HepG2 (cell line): ENCODE results near the gene LIF. TPM values are rescaled to one million over a fixed set of nuclear protein-coding genes. Genes with fewer than 3 reads are reported as not detected.
A peak's percentile ranks its signal among the peaks of the same experiment; 100 is the strongest.

Source experiments
- ATAC-seq: fragments of 200-7000 bp; cut with Tn5 transposase; 3 replicates; pipeline ENCODE4 v1.9.1; 2020; ENCODE audit warnings: mild to moderate bottlenecking, moderate library complexity
- BruUV-seq: library from RNA; stranded (reverse); fragments of 400-500 nt; replicated peaks from 2 replicates; lab custom pipeline; 2021; lab: Mats Ljungman, UMichigan
- CTCF ChIA-PET: fragments of 300-600 bp; formaldehyde crosslinking; extraction: SDS; loops from one replicate; lab custom pipeline; 2021; ENCODE audit warnings: low total read pairs, inconsistent platforms, low intra/inter-chr PET ratio; lab: Yijun Ruan, JAX
- POLR2A ChIA-PET: fragments of 350-600 bp; sonication (Branson Sonifier 250); formaldehyde crosslinking; loops from one replicate; lab custom pipeline; 2020; ENCODE audit warnings: antibody characterized with exemption, inconsistent platforms; lab: Yijun Ruan, JAX
- DNase-seq: peaks from one replicate; pipeline ENCODE4 v3.0.0-alpha.2; 2015; ENCODE audit warnings: low spot score
- FAIRE-seq: peaks from 3 replicates; lab custom pipeline; 2011; peaks lifted over from hg19 to GRCh38; lab: Jason Lieb, UNC
- H2AFZ ChIP-seq: one replicate; pipeline ENCODE4 v1.6.1; 2011; ENCODE audit warnings: low read length, inconsistent platforms
- H3K27ac ChIP-seq: fragments of 300-600 bp; 3 replicates; pipeline ENCODE4 v1.8.0; 2011; ENCODE audit warnings: mixed run types, mild to moderate bottlenecking, mixed read lengths, low read length, inconsistent platforms; ENCODE audit not compliant: insufficient read depth; ENCODE audit errors: extremely low read length
- H3K27me3 ChIP-seq, 2 experiments: fragments of 200-600 bp in 1 of 2; 2 replicates in 1 of 2; 3 replicates in 1 of 2; pipeline versions ENCODE4 v1.6.0 to v1.8.0; 2011; ENCODE audit warnings: low read length in 2 of 2, mild to moderate bottlenecking in 2 of 2, moderate library complexity in 2 of 2, inconsistent platforms in 1 of 2; ENCODE audit not compliant: insufficient read depth in 2 of 2, control insufficient read depth in 1 of 2
- H3K36me3 ChIP-seq, 2 experiments: fragments of 200-600 bp in 1 of 2; replicated peaks in 1 of 2; 2 replicates in 1 of 2; 3 replicates in 1 of 2; pipeline versions ENCODE4 v1.5.1 to v1.8.0; 2011; ENCODE audit warnings: low read length in 2 of 2, inconsistent platforms in 1 of 2; ENCODE audit not compliant: insufficient read depth in 2 of 2, control insufficient read depth in 1 of 2
- H3K4me1 ChIP-seq: 2 replicates; pipeline ENCODE4 v1.5.1; 2012; ENCODE audit warnings: low read length, inconsistent platforms; ENCODE audit not compliant: insufficient read depth
- H3K4me2 ChIP-seq: 2 replicates; pipeline ENCODE4 v1.6.0; 2011; ENCODE audit warnings: low read depth, low read length, inconsistent platforms
- H3K4me3 ChIP-seq, 3 experiments: fragments of 200-600 bp in 1 of 3; sonication (generic), shearing (Covaris generic) in 1 of 3; replicated peaks in 1 of 3; 2 replicates each; pipeline ENCODE4 v1.5.1; 2011 to 2016; ENCODE audit warnings: low read length in 3 of 3, inconsistent platforms in 2 of 3, low read depth in 2 of 3, mild to moderate bottlenecking in 2 of 3, control low read depth in 1 of 3, mixed read lengths in 1 of 3; ENCODE audit not compliant: insufficient read depth in 1 of 3
- H3K79me2 ChIP-seq: one replicate; pipeline ENCODE4 v1.6.1; 2011; ENCODE audit warnings: low read length, inconsistent platforms; ENCODE audit not compliant: insufficient read depth
- H3K9ac ChIP-seq: 2 replicates; pipeline ENCODE4 v1.6.0; 2011; ENCODE audit warnings: mild to moderate bottlenecking, low read depth, low read length, inconsistent platforms; ENCODE audit not compliant: insufficient read depth
- H3K9me3 ChIP-seq: 2 replicates; pipeline ENCODE4 v1.5.1; 2012; ENCODE audit warnings: mild to moderate bottlenecking, low read length
- H4K20me1 ChIP-seq: 2 replicates; pipeline ENCODE4 v1.6.0; 2011; ENCODE audit warnings: inconsistent platforms, mild to moderate bottlenecking, low read length, moderate library complexity; ENCODE audit not compliant: insufficient read depth
- EHMT2 ChIP-seq: fragments of 200-600 bp; sonication (generic); IDR thresholded peaks from 2 replicates; pipeline ENCODE4 v1.7.0; 2017; ENCODE audit warnings: antibody characterized with exemption, low read depth, low read length, borderline replicate concordance
- HDAC1 ChIP-seq: sonication (generic); formaldehyde crosslinking; IDR thresholded peaks from 2 replicates; pipeline ENCODE4 v1.5.1; 2020; ENCODE audit warnings: mild to moderate bottlenecking, missing genetic modification reagents
- KDM5B ChIP-seq: sonication (generic); formaldehyde crosslinking; IDR thresholded peaks from 2 replicates; pipeline ENCODE4 v1.4.0; 2020; ENCODE audit warnings: missing genetic modification reagents, mild to moderate bottlenecking, borderline replicate concordance
- PPARG ChIP-seq: conservative IDR thresholded peaks from 2 replicates; pipeline ENCODE4 v1.6.1; 2016; ENCODE audit warnings: missing biosample characterization, missing genetic modification reagents
- SRSF1 ChIP-seq: fragments of 200-400 bp; formaldehyde crosslinking; optimal IDR thresholded peaks from 2 replicates; pipeline ENCODE3; 2017; ENCODE audit warnings: mild to moderate bottlenecking, low read depth, low read length, moderate library complexity
- ZNF577 ChIP-seq: sonication (generic); formaldehyde crosslinking; IDR thresholded peaks from 2 replicates; pipeline ENCODE4 v1.4.0; 2020; ENCODE audit warnings: mild to moderate bottlenecking, low read depth, missing genetic modification reagents, borderline replicate concordance
- ZSCAN20 ChIP-seq: sonication (generic); formaldehyde crosslinking; IDR thresholded peaks from 2 replicates; pipeline ENCODE4 v1.4.0; 2020; ENCODE audit warnings: missing genetic modification reagents, mild to moderate bottlenecking, borderline replicate concordance
- WGBS: methylation state at CpG from one replicate; pipeline ENCODE4 v1.1.6; 2017; ENCODE audit warnings: low lambda C conversion rate; 5-methylcytosine and 5-hydroxymethylcytosine counted together
- in situ Hi-C: cut with HindIII; loops from 2 replicates; pipeline ENCODE4 v1.10.0; 2017; ENCODE audit warnings: low pct_unique_long_range_greater_than_20kb; ENCODE audit not compliant: extremely low pct_ligation_motif_present
- intact Hi-C: fragments of 100-400 bp; cut with micrococcal nuclease; formaldehyde crosslinking; loops from one replicate; pipeline ENCODE4 v1.10.0; 2022; ENCODE audit not compliant: unreplicated experiment
- polyA plus RNA-seq, 8 experiments: library from polyadenylated mRNA; depleted of rRNA in 3 of 8; stranded (reverse) in 7 of 8; unstranded in 1 of 8; fragments of >200 nt; fragmentation: Illumina TruSeq in 4 of 8; extraction: Trizol in 4 of 8; gene quantifications; 2 replicates each; pipeline versions ENCODE4 v1.2.1 to v1.2.3, GENCODE V29; 2011 to 2016; ENCODE audit warnings: low read depth in 4 of 8, missing spikeins in 1 of 8, mixed read lengths in 1 of 8; ENCODE audit not compliant: insufficient read depth in 1 of 8
- total RNA-seq, 5 experiments: library from RNA; depleted of rRNA; stranded (reverse); fragments of >200 nt; fragmentation: Illumina TruSeq; extraction: Trizol; gene quantifications; 2 replicates each; pipeline ENCODE4 v1.2.3, GENCODE V29; 2016; ENCODE audit warnings: low read depth in 1 of 5
- TF ChIP-seq, protein P1 (sequence below): sonication (generic); formaldehyde crosslinking; IDR thresholded peaks from 2 replicates; pipeline ENCODE4 v1.4.0; 2020; ENCODE audit warnings: missing genetic modification reagents, borderline replicate concordance
- TF ChIP-seq, protein P2 (sequence below): sonication (generic); formaldehyde crosslinking; IDR thresholded peaks from 2 replicates; pipeline ENCODE4 v1.4.0; 2020; ENCODE audit warnings: missing genetic modification reagents
- TF ChIP-seq, protein P3 (sequence below): sonication (generic); formaldehyde crosslinking; IDR thresholded peaks from 2 replicates; pipeline ENCODE4 v1.5.0; 2020; ENCODE audit warnings: missing genetic modification reagents, mild to moderate bottlenecking, borderline replicate concordance
- TF ChIP-seq, protein P4 (sequence below): sonication (generic); formaldehyde crosslinking; IDR thresholded peaks from 2 replicates; pipeline ENCODE4 v1.5.0; 2020; ENCODE audit warnings: missing genetic modification reagents, mild to moderate bottlenecking, borderline replicate concordance
- TF ChIP-seq, protein P5 (sequence below): sonication (generic); formaldehyde crosslinking; IDR thresholded peaks from 2 replicates; pipeline ENCODE4 v1.4.0; 2020; ENCODE audit warnings: missing genetic modification reagents, mild to moderate bottlenecking, borderline replicate concordance

Gene LIF
- total and polyA plus RNA-seq, 2 of the 13 experiments (the other 11 are each of a cell fraction or from before 2014, with no cell fraction given), result 3.6 to 8.5 TPM

DNA sequence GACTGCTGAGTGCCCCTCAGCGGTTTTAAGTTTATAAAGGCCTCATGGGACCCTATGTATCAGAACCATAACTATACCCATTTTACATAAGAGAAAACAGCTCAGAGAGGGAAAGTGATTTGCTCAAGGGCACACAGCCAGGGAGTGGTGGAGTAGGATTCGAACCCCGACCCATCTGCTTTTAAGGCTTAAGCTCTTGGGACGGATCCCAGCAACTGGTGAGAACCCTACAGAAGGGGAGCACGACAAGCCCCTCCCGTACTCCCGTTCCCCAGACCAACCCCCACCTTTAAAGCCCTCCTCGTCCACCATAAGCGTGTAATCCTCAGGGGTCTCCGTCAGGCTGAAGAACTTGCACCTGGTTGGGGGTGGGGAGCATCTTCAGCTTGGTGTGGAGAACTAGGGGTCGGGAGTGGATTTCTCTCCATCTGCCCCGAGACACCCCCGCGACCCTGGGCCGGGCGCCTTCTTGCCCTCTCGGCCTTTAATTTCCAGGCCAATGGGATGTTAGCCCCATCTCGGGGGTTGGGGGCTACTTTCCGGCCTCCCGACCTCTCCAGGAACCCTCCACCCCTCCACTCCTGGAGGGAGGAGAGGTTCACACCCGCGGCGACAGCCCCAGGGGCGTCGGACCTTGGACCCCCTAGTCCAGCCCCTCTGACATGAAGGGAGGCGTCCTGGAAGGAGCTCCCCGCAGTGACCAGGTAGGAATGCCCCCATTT lies 42.0 kb upstream of the LIF start:
- no peak for FAIRE-seq
- Histone ChIP-seq H3K4me1 (peaks cover 29% of the 10 kb centered on the region), H3K36me3 (peaks cover 2 to 5% of the 10 kb centered on the region in 2 experiments; a peak in 2 of 5 replicates), H3K27ac (no peak overlapping the region), H3K79me2 (no peaks in the 10 kb centered on the region), H3K4me3 (peak overlapping the region; percentile 68 to 80 (median 72)), H3K4me2 (peak overlapping the region; percentile 96), H3K9me3 (no peaks in the 10 kb centered on the region), H3K27me3 (no peaks in the 10 kb centered on the region; a peak in 1 of 5 replicates), H2AFZ (no peak overlapping the region), H4K20me1 (no peaks in the 10 kb centered on the region), H3K9ac (peak overlapping the region; percentile 55)
- no peak for DNase-seq
- 6% methylated on average over 8 of the region's 27 CpGs for WGBS
- intact Hi-C loops, result loop anchor here (1.0 to 2.0 kb wide), 2 partner anchors 38 to 99 kb away; partner anchors contain the start of genes RNF215 and TBC1D10A
- no peak for ATAC-seq
- no TSS peak for BruUV-seq
- CTCF ChIA-PET, result interaction anchor here (2.2 to 4.0 kb wide), 4 partner anchors 26 to 180 kb away, joined by 13 to 26 read pairs (median 22); partner anchors contain the start of genes RNF215 and TBC1D10A
- in situ Hi-C loops, result loop anchor here (5.0 kb wide), 1 partner anchor 99 kb away; the partner anchor contains the start of gene RNF215
- POLR2A ChIA-PET, result interaction anchor here (0.5 to 4.0 kb wide), 8 partner anchors 37 to 135 kb away, joined by 3 to 28 read pairs (median 8); partner anchors contain the start of genes CCDC157, RNF215, SF3A1 and TBC1D10A
- TF ChIP-seq, protein P1, sequence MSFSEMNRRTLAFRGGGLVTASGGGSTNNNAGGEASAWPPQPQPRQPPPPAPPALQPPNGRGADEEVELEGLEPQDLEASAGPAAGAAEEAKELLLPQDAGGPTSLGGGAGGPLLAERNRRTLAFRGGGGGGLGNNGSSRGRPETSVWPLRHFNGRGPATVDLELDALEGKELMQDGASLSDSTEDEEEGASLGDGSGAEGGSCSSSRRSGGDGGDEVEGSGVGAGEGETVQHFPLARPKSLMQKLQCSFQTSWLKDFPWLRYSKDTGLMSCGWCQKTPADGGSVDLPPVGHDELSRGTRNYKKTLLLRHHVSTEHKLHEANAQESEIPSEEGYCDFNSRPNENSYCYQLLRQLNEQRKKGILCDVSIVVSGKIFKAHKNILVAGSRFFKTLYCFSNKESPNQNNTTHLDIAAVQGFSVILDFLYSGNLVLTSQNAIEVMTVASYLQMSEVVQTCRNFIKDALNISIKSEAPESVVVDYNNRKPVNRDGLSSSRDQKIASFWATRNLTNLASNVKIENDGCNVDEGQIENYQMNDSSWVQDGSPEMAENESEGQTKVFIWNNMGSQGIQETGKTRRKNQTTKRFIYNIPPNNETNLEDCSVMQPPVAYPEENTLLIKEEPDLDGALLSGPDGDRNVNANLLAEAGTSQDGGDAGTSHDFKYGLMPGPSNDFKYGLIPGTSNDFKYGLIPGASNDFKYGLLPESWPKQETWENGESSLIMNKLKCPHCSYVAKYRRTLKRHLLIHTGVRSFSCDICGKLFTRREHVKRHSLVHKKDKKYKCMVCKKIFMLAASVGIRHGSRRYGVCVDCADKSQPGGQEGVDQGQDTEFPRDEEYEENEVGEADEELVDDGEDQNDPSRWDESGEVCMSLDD, result no peak
- TF ChIP-seq, protein P2, sequence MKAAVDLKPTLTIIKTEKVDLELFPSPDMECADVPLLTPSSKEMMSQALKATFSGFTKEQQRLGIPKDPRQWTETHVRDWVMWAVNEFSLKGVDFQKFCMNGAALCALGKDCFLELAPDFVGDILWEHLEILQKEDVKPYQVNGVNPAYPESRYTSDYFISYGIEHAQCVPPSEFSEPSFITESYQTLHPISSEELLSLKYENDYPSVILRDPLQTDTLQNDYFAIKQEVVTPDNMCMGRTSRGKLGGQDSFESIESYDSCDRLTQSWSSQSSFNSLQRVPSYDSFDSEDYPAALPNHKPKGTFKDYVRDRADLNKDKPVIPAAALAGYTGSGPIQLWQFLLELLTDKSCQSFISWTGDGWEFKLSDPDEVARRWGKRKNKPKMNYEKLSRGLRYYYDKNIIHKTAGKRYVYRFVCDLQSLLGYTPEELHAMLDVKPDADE (CRISPR knock-in tag), result 0 out of 2 replicates have a peak, but pooled peaks have one; percentile 35
- 0 out of 2 replicates have a peak, but pooled peaks have one; percentile 8 for TF ChIP-seq KDM5B (CRISPR knock-in tag)
- no peak for TF ChIP-seq PPARG (CRISPR knock-in tag)
- peak; percentile 66 for TF ChIP-seq SRSF1
- no peak for TF ChIP-seq ZNF577 (CRISPR knock-in tag)
- TF ChIP-seq EHMT2, result no peak
- TF ChIP-seq HDAC1 (CRISPR knock-in tag), result 0 out of 2 replicates have a peak, but pooled peaks have one; percentile 4
- 0 out of 2 replicates have a peak, but pooled peaks have one; percentile 3 for TF ChIP-seq ZSCAN20 (CRISPR knock-in tag)
- TF ChIP-seq, protein P3, sequence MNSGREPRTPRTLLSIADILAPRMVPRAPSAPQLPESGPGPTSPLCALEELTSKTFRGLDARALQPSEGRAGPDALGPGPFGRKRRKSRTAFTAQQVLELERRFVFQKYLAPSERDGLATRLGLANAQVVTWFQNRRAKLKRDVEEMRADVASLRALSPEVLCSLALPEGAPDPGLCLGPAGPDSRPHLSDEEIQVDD (CRISPR knock-in tag), result no peak
- TF ChIP-seq, protein P4, sequence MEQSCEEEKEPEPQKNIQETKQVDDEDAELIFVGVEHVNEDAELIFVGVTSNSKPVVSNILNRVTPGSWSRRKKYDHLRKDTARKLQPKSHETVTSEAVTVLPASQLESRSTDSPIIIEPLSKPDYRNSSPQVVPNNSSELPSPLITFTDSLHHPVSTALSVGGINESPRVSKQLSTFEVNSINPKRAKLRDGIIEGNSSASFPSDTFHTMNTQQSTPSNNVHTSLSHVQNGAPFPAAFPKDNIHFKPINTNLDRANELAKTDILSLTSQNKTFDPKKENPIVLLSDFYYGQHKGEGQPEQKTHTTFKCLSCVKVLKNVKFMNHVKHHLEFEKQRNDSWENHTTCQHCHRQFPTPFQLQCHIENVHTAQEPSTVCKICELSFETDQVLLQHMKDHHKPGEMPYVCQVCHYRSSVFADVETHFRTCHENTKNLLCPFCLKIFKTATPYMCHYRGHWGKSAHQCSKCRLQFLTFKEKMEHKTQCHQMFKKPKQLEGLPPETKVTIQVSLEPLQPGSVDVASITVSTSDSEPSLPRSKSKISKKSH (CRISPR knock-in tag), result no peak
- TF ChIP-seq, protein P5, sequence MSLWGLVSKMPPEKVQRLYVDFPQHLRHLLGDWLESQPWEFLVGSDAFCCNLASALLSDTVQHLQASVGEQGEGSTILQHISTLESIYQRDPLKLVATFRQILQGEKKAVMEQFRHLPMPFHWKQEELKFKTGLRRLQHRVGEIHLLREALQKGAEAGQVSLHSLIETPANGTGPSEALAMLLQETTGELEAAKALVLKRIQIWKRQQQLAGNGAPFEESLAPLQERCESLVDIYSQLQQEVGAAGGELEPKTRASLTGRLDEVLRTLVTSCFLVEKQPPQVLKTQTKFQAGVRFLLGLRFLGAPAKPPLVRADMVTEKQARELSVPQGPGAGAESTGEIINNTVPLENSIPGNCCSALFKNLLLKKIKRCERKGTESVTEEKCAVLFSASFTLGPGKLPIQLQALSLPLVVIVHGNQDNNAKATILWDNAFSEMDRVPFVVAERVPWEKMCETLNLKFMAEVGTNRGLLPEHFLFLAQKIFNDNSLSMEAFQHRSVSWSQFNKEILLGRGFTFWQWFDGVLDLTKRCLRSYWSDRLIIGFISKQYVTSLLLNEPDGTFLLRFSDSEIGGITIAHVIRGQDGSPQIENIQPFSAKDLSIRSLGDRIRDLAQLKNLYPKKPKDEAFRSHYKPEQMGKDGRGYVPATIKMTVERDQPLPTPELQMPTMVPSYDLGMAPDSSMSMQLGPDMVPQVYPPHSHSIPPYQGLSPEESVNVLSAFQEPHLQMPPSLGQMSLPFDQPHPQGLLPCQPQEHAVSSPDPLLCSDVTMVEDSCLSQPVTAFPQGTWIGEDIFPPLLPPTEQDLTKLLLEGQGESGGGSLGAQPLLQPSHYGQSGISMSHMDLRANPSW (CRISPR knock-in tag), result no peak
